Thoracic aorta (tissue), 2 donors: ENCODE measurements around the gene XRCC6. TPM values are rescaled to one million over a fixed set of nuclear protein-coding genes. Genes with fewer than 3 reads are reported as not detected.

Experiments used
- ATAC-seq: fragments of 150-250 bp; one replicate; pipeline ENCODE4 v1.8.0; 2017; ENCODE audit warnings: low read depth; ENCODE audit not compliant: insufficient number of reproducible peaks, low FRiP score
- DNase-seq: peaks from one replicate; pipeline ENCODE4 v3.0.0-alpha.2; 2020; ENCODE audit warnings: low spot score
- H3K27ac ChIP-seq, 2 donors: fragments of 200-600 bp; sonication (generic); 1 replicate in 1 of 2; 2 replicates in 1 of 2; pipeline ENCODE4 v1.5.1; 2016; ENCODE audit warnings: mild to moderate bottlenecking in 2 of 2, moderate library complexity in 2 of 2
- H3K27me3 ChIP-seq: fragments of 200-600 bp; sonication (generic); replicated peaks from 2 replicates; pipeline ENCODE4 v1.6.0; 2016; ENCODE audit warnings: mild to moderate bottlenecking; ENCODE audit not compliant: insufficient read depth
- H3K36me3 ChIP-seq: fragments of 200-600 bp; sonication (generic); one replicate; pipeline ENCODE4 v1.5.1; 2016
- H3K4me1 ChIP-seq, 2 donors: fragments of 200-600 bp; sonication (generic); 1 replicate in 1 of 2; 2 replicates in 1 of 2; pipeline versions ENCODE4 v1.5.1 to v1.6.0; 2016; ENCODE audit warnings: low read depth in 2 of 2, mild to moderate bottlenecking in 1 of 2; ENCODE audit not compliant: control insufficient read depth in 1 of 2
- H3K4me3 ChIP-seq: fragments of 200-600 bp; sonication (generic); 2 replicates; pipeline ENCODE4 v1.5.1; 2016; ENCODE audit warnings: mild to moderate bottlenecking
- H3K9me3 ChIP-seq: fragments of 200-600 bp; sonication (generic); 2 replicates; pipeline ENCODE4 v1.5.1; 2016
- CTCF ChIP-seq: fragments of 200-600 bp; sonication (generic); IDR thresholded peaks from one replicate; pipeline ENCODE4 v1.5.1; 2019; ENCODE audit warnings: antibody characterized with exemption
- total RNA-seq, 2 donors: library from RNA; depleted of rRNA; stranded (reverse); fragments of >200 nt; gene quantifications; one replicate each; pipeline versions ENCODE4 v1.1.0 to v1.2.3, GENCODE V29; 2016

XRCC6 gene
- total RNA-seq, 2 donors from 2014 or later = 126 to 131 TPM

- H3K4me1 ChIP-seq = peaks cover 3 to 20% of the 10 kb centered on the region in 2 donors
- ATAC-seq = no peak
- no peaks in the 10 kb centered on the region for H3K27me3 ChIP-seq
- H3K36me3 ChIP-seq = no peaks in the 10 kb centered on the region
- H3K27ac ChIP-seq = no peak overlapping the region
- no peak for DNase-seq
- H3K9me3 ChIP-seq = no peaks in the 10 kb centered on the region
- no peak overlapping the region for H3K4me3 ChIP-seq
- TF ChIP-seq CTCF = no peak
These were observed 78.9 kb downstream of the XRCC6 start for GRCh38 chr22:41700108-41700364.

GRCh38 chr22:41702763-41703162, 81.7 kb downstream of the XRCC6 start:
- H3K9me3 ChIP-seq = no peaks in the 10 kb centered on the region
- no peaks in the 10 kb centered on the region for H3K27me3 ChIP-seq
- H3K36me3 ChIP-seq = no peaks in the 10 kb centered on the region
- no peak overlapping the region for H3K27ac ChIP-seq
- DNase-seq = no peak
- ATAC-seq = no peak
- no peak overlapping the region for H3K4me3 ChIP-seq
- no peak for TF ChIP-seq CTCF
- peaks cover 3 to 9% of the 10 kb centered on the region in 2 donors for H3K4me1 ChIP-seq

GRCh38 chr22:41709341-41709740, 88.2 kb downstream of the XRCC6 start:
- DNase-seq = no peak
- ATAC-seq = no peak
- H3K4me1 ChIP-seq = no peaks in the 10 kb centered on the region
- H3K9me3 ChIP-seq = no peaks in the 10 kb centered on the region
- TF ChIP-seq CTCF = no peak
- H3K36me3 ChIP-seq = no peaks in the 10 kb centered on the region
- no peaks in the 10 kb centered on the region for H3K27me3 ChIP-seq
- no peak overlapping the region for H3K27ac ChIP-seq
- no peak overlapping the region for H3K4me3 ChIP-seq

GRCh38 chr22:41713004-41713403, 91.9 kb downstream of the XRCC6 start:
- H3K27me3 ChIP-seq = no peaks in the 10 kb centered on the region
- TF ChIP-seq CTCF = no peak
- ATAC-seq = no peak

More at GRCh38 chr22:41713004-41713403, 91.9 kb downstream of the XRCC6 start:
- Histone ChIP-seq H3K9me3 (no peaks in the 10 kb centered on the region), H3K4me1 (no peaks in the 10 kb centered on the region), H3K27ac (no peak overlapping the region), H3K36me3 (no peaks in the 10 kb centered on the region), H3K4me3 (no peak overlapping the region)
- DNase-seq = no peak

Other genes starting within 250 kb of the XRCC6 start
- gene TEF, start 239.4 kb upstream of the XRCC6 start, total RNA-seq = 10 to 100 TPM; 21.4 to 23.1 TPM
- 10 to 100 TPM; 45.5 to 56.5 TPM for gene TOB2, start 174.5 kb upstream of the XRCC6 start, total RNA-seq
- 10 to 100 TPM; 13.8 to 28.7 TPM for gene PHF5A, start 152.6 kb upstream of the XRCC6 start, total RNA-seq
- gene ACO2, start 152.2 kb upstream of the XRCC6 start, total RNA-seq = 10 to 100 TPM; 52.1 to 57.8 TPM
- gene POLR3H, start 76.8 kb upstream of the XRCC6 start, total RNA-seq = 10 to 100 TPM; 17.6 to 38.1 TPM
- 100 to 1,000 TPM in 1 of 2 donors, 10 to 100 TPM in 1; 73.2 to 112 TPM for gene CSDC2, start 60.3 kb upstream of the XRCC6 start, total RNA-seq
- gene PMM1, start 31.5 kb upstream of the XRCC6 start, total RNA-seq = 10 to 100 TPM; 24.9 to 25.3 TPM
- 10 to 100 TPM; 21.9 to 22.9 TPM for gene DESI1, start 252 bp upstream of the XRCC6 start, total RNA-seq
- gene SNU13, start 67.6 kb downstream of the XRCC6 start, total RNA-seq = 10 to 100 TPM; 92.9 to 95.7 TPM
- gene MEI1, start 78.2 kb downstream of the XRCC6 start, total RNA-seq = 1 to 10 TPM; 1.8 to 3.8 TPM
- 1 to 10 TPM; 1.6 to 5.3 TPM for gene CCDC134, start 179.4 kb downstream of the XRCC6 start, total RNA-seq
- 10 to 100 TPM; 48.3 to 65.3 TPM for gene SREBF2, start 211.8 kb downstream of the XRCC6 start, total RNA-seq